ENCODE results near the gene SKA1. TPM values are rescaled to one million over a fixed set of nuclear protein-coding genes. Genes with fewer than 3 reads are reported as not detected.

Gene SKA1
- total RNA-seq, 3 donors from 2014 or later (not counting 1 experiment from before 2014, with no cell fraction given), result 1.1 to 1.2 (median 1.2) TPM

DNA sequence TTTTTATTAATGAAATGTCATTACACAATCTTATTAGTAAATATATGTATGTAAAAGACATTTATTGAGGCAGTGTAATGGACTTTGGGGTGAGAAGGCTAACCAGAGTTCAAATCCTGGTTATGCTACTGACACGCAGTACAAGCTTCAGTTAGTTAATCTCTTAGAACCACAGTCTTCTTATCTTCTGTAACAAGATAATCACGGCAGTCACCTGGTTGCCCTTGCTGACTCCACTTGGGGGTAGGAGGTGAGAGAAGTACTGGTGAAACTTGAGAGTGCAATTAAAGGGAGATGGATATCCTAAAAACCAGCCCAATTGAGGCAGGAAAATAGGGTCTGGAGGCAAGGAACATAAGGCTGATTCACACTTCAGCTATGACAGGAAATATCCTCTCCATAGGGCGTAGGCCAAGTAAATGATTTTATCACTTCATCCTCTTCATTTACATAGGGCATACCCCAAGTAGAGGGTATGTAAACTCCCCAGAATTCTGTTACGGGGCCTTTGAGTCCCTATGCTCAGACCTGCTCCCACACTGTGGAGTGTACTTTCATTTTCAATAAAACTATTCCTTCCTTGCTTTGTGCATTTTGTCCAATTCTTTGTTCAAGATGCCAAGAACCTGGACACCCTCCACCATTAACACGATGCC is 21.3 kb downstream of the SKA1 start:
- WGBS (ENCODE audit: insufficient coverage), result 90% methylated on average over 4 of the region's 5 CpGs
- no peaks in the 10 kb centered on the region for H3K4me1 ChIP-seq (ENCODE audit: control insufficient read depth, insufficient read depth, low read length)
- Mint-ChIP-seq H3K36me3 (no peaks in the 10 kb centered on the region), H3K27ac (no peak overlapping the region), H3K4me3 (no peak overlapping the region), H3K9me3 (no peaks in the 10 kb centered on the region), H3K27me3 (ENCODE audit: low read depth in 2 of 2) (peaks cover 8 to 33% of the 10 kb centered on the region in 2 donors), H3K4me1 (no peaks in the 10 kb centered on the region)
- intact Hi-C loops (cut with micrococcal nuclease), result no loop called here
- H3K27ac ChIP-seq (ENCODE audit: low read length), result no peak overlapping the region
- H3K4me3 ChIP-seq (ENCODE audit: low read length), result no peak overlapping the region
- DNase-seq (no peak), ATAC-seq (no peak)
- H3K9me3 ChIP-seq (ENCODE audit: control insufficient read depth, insufficient read depth, low read length), result no peaks in the 10 kb centered on the region
- no peaks in the 10 kb centered on the region for H3K27me3 ChIP-seq (ENCODE audit: control insufficient read depth, insufficient read depth, low read length)
- TF ChIP-seq, protein P1, sequence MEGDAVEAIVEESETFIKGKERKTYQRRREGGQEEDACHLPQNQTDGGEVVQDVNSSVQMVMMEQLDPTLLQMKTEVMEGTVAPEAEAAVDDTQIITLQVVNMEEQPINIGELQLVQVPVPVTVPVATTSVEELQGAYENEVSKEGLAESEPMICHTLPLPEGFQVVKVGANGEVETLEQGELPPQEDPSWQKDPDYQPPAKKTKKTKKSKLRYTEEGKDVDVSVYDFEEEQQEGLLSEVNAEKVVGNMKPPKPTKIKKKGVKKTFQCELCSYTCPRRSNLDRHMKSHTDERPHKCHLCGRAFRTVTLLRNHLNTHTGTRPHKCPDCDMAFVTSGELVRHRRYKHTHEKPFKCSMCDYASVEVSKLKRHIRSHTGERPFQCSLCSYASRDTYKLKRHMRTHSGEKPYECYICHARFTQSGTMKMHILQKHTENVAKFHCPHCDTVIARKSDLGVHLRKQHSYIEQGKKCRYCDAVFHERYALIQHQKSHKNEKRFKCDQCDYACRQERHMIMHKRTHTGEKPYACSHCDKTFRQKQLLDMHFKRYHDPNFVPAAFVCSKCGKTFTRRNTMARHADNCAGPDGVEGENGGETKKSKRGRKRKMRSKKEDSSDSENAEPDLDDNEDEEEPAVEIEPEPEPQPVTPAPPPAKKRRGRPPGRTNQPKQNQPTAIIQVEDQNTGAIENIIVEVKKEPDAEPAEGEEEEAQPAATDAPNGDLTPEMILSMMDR (IDR thresholded peaks at IDR 0.05), result no peak
- no peaks in the 10 kb centered on the region for H3K36me3 ChIP-seq (ENCODE audit: control insufficient read depth, insufficient read depth, low read length)

DNA sequence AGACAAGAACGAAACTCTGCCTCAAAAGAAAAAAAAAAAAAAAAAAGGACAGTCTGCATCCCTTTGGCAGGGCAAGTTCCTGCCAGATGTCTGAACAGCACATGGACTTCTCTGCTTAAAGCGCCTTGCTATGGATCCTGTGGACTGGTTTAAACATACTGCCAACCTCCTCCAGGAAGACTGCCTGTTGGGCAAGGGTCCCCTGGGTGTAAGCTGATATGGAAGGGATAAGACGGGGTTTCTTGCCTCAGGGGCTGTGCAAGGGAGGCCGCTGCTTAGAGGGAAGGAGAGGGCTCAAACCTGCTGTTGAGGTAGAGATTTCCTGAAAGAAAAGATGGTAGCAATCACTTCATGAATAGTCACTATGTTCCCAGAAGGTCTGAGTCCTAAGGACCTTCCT is 22.2 kb downstream of the SKA1 start:
- Mint-ChIP-seq H3K36me3 (no peaks in the 10 kb centered on the region), H3K4me3 (no peak overlapping the region), H3K27ac (no peak overlapping the region), H3K27me3 (ENCODE audit: low read depth in 2 of 2) (peaks cover 10 to 40% of the 10 kb centered on the region in 2 donors), H3K9me3 (no peaks in the 10 kb centered on the region), H3K4me1 (no peaks in the 10 kb centered on the region)
- DNase-seq, result no peak
- H3K27me3 ChIP-seq (ENCODE audit: control insufficient read depth, insufficient read depth, low read length), result no peaks in the 10 kb centered on the region
- 97% methylated on average over 4 of the region's 4 CpGs for WGBS (ENCODE audit: insufficient coverage)
- H3K9me3 ChIP-seq (ENCODE audit: control insufficient read depth, insufficient read depth, low read length), result no peaks in the 10 kb centered on the region
- no peak overlapping the region for H3K27ac ChIP-seq (ENCODE audit: low read length)
- TF ChIP-seq, protein P1 (IDR thresholded peaks at IDR 0.05), result no peak
- intact Hi-C loops (cut with micrococcal nuclease), result no loop called here
- H3K4me3 ChIP-seq (ENCODE audit: low read length), result no peak overlapping the region
- H3K4me1 ChIP-seq (ENCODE audit: control insufficient read depth, insufficient read depth, low read length), result no peaks in the 10 kb centered on the region
- no peak for ATAC-seq
- no peaks in the 10 kb centered on the region for H3K36me3 ChIP-seq (ENCODE audit: control insufficient read depth, insufficient read depth, low read length)

DNA sequence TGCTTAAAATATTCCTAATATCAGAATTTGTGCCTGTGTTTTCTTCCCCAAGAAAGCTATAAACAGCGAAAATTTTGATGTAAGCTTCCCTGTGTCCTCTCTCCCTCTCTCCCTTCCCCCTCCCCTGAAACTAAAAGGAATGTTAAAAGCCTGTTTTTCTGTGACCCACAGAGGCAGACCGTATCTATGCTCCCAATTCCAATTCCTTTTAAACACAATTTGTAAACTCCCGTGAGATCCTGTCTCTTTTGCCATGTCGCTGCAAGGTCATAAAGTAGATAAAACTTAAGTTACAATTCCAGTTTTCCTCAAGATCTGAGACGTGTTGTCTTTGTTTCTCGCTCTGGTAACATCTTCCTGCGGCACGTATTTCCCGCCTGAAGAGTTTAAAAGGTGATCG is 23.3 kb downstream of the SKA1 start:
- H3K4me1 ChIP-seq (ENCODE audit: control insufficient read depth, insufficient read depth, low read length), result no peaks in the 10 kb centered on the region
- Mint-ChIP-seq H3K4me3 (no peak overlapping the region), H3K36me3 (no peaks in the 10 kb centered on the region), H3K9me3 (no peaks in the 10 kb centered on the region), H3K27ac (no peak overlapping the region), H3K27me3 (ENCODE audit: low read depth in 2 of 2) (peaks cover 20 to 51% of the 10 kb centered on the region in 2 donors), H3K4me1 (no peaks in the 10 kb centered on the region)
- ATAC-seq (no peak), DNase-seq (no peak)
- TF ChIP-seq, protein P1 (IDR thresholded peaks at IDR 0.05), result no peak
- H3K4me3 ChIP-seq (ENCODE audit: low read length), result no peak overlapping the region
- no peaks in the 10 kb centered on the region for H3K27me3 ChIP-seq (ENCODE audit: control insufficient read depth, insufficient read depth, low read length)
- no peaks in the 10 kb centered on the region for H3K36me3 ChIP-seq (ENCODE audit: control insufficient read depth, insufficient read depth, low read length)
- WGBS (ENCODE audit: insufficient coverage), result 36% methylated on average over 10 of the region's 10 CpGs
- no peaks in the 10 kb centered on the region for H3K9me3 ChIP-seq (ENCODE audit: control insufficient read depth, insufficient read depth, low read length)
- H3K27ac ChIP-seq (ENCODE audit: low read length), result no peak overlapping the region
- intact Hi-C loops (cut with micrococcal nuclease), result no loop called here

DNA sequence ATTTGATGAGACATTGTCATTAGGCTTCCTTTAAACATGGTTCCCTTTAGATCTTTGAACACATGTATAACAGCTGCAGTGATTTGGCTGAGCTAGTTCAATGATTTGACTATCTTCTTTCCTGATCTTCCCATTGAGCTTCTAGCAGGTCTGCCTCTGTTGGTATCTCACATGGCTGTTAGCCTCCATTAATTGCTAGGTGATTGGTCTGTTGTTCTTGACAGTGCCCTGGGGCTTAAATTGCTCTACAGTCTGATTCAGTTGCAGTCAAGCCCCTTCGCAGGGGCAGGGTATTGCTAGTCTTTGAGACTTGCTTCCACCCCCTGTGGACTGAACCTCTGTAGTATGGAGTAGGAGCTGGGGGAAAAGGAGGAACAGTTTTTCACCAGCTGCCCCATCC is 24.1 kb downstream of the SKA1 start:
- Mint-ChIP-seq H3K4me1 (no peaks in the 10 kb centered on the region), H3K36me3 (no peaks in the 10 kb centered on the region), H3K27me3 (ENCODE audit: low read depth in 2 of 2) (peaks cover 27 to 59% of the 10 kb centered on the region in 2 donors), H3K4me3 (no peak overlapping the region), H3K9me3 (no peaks in the 10 kb centered on the region), H3K27ac (no peak overlapping the region)
- no peaks in the 10 kb centered on the region for H3K27me3 ChIP-seq (ENCODE audit: control insufficient read depth, insufficient read depth, low read length)
- H3K27ac ChIP-seq (ENCODE audit: low read length), result no peak overlapping the region
- 83% methylated on average over 1 of the region's 1 CpG for WGBS (ENCODE audit: insufficient coverage)
- no peak overlapping the region for H3K4me3 ChIP-seq (ENCODE audit: low read length)
- no peaks in the 10 kb centered on the region for H3K9me3 ChIP-seq (ENCODE audit: control insufficient read depth, insufficient read depth, low read length)
- no peak for ATAC-seq
- TF ChIP-seq, protein P1 (IDR thresholded peaks at IDR 0.05), result no peak
- intact Hi-C loops (cut with micrococcal nuclease), result no loop called here
- no peaks in the 10 kb centered on the region for H3K36me3 ChIP-seq (ENCODE audit: control insufficient read depth, insufficient read depth, low read length)
- no peak for DNase-seq
- no peaks in the 10 kb centered on the region for H3K4me1 ChIP-seq (ENCODE audit: control insufficient read depth, insufficient read depth, low read length)

Data from natural killer cell (primary cell).